GM19467 (cell line): Measurements from ENCODE around the gene FIGN.

Source experiments
- ATAC-seq: cut with Tn5 transposase; IDR thresholded peaks from one replicate; pipeline ENCODE4 v1.9.1; 2021; ENCODE audit warnings: mild to moderate bottlenecking, moderate library complexity; ENCODE audit not compliant: unreplicated experiment

The FIGN gene

DNA sequence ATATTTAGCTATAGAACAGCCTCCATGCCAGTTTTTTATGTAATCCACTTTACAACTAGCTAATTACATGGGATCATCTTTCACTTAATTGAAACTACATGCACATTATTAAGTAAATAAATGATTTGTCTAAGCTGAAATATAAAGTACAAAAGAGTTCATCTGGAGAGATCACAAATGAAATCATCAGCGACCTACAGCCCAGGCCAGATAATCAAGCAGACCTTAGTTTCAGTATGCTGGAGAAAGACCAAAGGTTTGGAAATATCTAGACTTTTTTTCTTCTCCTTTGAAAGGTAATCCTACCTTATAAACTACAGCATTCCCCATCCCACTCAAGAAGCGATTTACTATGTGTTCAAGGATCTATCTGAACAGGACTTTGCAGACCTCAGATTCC, 26.5 kb downstream of the FIGN start:
- no peak for ATAC-seq

GRCh38 chr2:163708265-163708664, 27.5 kb downstream of the FIGN start:
- ATAC-seq = no peak

GRCh38 chr2:163703386-163703785, 32.4 kb downstream of the FIGN start:
- ATAC-seq = no peak

DNA sequence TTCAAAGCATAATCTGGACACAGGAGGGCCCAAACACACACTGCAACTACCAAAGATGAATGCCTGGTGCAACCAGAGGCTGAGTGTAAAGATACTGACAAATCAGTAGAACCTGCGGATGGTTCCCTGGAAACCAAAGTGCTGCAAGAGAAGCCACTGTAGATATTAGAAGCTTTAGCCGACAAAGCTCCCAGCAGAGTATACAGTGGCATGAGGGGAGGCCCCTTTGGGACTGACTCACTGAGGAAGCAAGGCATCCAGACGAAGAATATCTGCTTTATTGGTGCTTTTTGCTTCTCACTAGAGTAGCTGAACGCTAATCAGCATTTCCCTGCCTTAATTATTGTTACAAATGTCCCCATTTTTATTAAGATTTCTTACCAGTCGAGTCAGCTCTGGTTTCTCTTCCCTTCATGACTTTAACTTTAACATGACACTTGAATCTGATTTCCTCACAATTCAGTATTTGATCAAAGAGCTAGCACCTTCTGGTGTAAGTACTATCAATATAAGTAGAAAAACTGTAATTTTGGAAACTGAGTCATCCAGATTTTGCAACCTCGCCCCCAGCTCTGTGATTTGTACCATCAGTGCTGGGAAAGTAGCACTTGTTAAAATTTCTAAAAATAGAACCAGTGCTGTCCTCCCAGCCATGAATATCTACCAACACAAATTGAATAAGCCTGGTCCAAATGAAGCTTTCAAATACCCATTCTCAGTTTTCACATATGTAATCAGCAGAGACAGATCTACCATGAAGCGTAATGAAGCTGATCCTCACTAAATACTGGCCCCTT, 34.2 kb downstream of the FIGN start:
- ATAC-seq = no peak

GRCh38 chr2:163698857-163699256, 37.0 kb downstream of the FIGN start:
- ATAC-seq = no peak

DNA sequence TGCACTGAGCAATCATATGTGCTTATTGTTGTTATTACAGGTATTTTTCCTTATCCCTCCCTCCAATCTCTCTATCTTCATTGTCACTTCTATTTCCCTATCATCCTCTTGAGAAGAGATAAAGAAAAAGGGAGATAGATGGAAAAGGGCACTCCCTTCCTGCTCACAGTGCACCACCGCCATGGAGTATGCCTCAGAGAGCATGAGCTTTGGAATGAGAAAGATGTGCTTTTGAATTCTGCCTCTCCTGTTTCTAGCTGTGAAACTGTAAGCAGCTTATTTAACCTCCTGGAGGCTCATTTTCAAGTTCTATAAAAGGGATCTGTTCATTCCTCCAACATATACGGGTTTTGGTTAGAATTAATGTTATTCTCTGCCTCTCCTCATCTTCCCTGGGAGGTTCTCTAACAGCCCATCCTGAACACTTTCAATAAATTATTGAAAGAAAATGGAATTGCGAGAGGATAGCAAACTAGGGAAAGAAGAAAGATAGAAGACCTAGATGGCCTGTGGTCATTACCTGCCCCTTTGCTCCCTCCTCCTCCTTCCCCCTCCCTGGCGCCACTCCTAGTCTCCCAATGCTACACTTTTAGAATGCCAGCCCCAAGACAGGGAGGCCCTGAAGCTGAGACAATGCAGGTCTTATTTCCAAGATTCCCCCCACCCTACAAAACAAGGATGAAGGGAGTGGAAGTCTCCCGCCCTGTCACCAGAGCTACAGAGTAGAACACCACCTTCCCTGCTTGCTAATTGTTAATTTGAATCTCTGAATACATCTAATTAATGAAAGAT, 37.8 kb downstream of the FIGN start:
- no peak for ATAC-seq

- ATAC-seq = no peak
Measured at GRCh38 chr2:163697429-163697828, 38.4 kb downstream of the FIGN start.

DNA sequence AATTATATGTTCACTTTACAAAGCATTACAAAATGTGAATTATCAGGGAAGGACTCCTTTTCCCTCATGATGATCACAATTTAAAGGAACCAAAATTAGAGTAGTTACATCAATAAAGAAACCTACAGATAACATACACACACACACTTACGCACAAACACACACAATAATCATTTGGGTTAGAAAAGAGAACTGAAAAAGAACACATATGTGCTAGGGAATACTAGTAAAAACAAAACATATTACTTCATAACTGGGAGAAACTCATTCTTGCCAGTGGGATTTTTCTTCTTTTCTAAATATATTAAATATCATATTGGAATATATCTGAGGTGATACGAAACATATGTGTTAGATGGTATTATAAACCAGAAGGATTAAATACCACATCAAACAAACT, 42.3 kb downstream of the FIGN start:
- ATAC-seq = no peak

- no peak for ATAC-seq
Measured at GRCh38 chr2:163692611-163693482, 43.0 kb downstream of the FIGN start.

DNA sequence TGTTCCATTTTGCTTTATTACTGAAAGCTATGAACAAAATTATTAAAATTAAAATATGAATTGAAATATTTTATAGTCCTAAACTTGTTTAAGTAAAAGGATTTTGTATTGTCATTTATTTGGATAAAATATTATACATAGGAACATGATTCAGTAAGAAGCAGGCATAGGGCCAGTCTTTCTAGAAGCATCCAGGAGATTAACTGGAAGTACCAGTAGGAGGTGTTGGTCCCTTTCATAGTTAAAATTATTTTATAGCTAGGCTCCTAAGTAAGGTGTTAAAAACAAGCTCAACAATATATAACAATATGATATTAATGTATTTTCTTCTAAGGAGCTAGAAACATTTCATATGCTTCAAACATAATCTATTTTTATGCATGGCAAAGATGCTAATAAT, 43.7 kb downstream of the FIGN start:
- no peak for ATAC-seq

DNA sequence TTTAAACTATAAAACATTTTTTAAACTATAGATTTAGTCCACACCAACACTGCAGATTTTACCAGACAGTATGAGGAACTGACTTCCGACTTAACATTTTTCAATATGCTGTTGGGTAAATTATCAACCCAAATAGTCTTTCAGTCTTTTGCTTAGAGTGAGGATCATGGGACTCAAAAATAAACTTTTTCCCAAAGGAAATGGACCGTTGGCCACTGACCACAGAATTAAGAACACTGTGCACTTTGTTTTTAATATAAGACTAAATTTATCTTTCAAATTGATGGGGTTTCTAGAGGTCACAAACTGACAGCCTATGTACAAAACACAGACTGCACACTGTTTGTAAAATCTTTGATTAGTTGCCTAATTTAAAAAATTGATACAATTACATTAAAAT, 44.9 kb downstream of the FIGN start:
- no peak for ATAC-seq

DNA sequence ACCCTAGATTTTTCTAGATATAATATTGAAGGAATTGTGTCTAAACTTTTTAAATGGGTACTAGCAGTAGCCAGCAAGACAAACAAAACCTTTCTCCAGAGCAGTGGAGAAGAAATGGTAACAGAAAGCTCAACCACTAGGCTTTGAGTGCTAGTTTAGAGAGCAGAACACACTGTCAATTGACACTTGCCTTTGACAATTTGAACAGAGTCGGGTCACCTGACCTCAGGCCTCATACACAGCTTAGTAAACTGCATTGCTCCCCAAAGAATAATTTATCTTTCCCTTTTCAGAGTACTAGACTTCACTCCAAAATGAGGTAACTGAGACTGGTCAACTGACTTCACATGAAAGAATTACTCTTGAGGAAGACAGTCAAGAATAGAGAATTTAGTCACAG, 48.6 kb downstream of the FIGN start:
- no peak for ATAC-seq

GRCh38 chr2:163686289-163686688, 49.5 kb downstream of the FIGN start:
- no peak for ATAC-seq

DNA sequence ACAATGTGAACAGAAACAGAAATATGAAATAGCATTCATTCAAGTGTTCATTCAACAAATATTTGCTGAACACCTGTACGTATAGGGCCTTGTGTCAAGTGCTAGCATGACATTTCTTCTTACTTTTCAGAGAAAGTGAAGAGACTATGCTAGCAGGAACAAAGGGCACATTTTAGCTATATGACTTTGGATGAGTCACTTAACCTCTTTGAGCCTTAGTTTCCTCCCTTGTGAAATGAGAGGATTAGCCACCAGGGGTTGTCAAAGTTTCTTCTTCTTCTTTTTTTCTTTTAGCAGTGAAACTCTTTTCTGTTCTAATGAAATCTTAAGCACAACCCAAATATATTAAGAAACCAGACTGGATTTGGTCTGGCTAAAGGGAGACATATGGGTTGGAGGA, 53.1 kb downstream of the FIGN start:
- no peak for ATAC-seq

- ATAC-seq = no peak
Measured at GRCh38 chr2:163681745-163682144, 54.1 kb downstream of the FIGN start.

DNA sequence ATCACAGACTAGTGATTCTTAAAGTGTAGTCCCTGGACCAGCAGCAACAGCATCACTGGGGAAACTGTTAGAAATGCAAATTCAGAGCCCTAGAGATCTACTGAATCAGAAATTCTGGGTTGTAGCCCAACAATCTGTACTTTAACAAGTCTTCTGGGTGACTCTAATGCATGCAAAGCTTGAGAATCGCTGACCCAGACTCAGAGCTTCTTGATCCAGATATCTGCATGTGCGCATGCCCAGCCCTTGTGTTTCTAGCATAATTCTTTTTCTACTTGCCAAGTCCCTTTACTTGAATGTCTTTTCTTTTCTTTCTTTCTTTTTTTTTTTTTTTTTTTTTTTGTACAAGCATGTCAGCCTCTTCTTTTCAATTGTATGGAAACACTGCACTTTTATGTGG, 60.4 kb downstream of the FIGN start:
- no peak for ATAC-seq

- no peak for ATAC-seq
Measured at GRCh38 chr2:163673522-163673921, 62.3 kb downstream of the FIGN start.

DNA sequence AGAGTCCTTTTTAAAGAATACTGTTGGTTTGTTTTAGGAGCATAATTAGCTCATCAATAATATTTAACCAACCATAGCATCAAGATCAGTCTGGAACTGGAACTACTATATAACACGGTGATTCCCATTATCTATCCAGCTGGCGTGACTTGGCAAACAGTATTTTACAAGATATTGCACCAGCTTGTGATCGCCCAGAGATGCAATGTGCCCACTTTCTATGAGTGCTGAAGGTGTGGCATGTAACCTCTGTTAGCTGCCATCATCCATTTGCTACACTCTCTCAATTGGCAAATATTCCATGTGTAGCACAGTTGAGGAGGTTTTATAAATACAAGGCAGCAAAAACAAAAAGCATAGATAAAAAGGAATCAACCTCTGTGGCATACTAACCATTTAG, 64.9 kb downstream of the FIGN start:
- no peak for ATAC-seq

DNA sequence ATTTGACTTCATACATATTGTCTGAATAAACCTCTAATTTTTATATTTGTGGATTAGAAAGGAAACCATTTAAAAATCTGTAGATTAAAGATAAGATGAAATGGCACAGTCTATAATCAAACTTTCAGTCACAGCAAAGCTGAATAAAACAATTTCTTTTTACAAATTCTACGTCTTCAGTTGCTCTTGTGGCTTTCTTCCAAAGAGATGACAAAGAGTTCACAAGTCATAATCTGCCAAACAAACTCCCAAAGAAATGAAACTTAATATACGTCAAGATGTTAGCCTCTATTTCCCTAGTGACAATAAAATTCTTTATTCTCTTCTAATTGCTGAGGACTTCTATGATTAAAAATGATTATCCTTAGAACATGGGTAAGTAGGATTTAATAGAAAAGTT, 66.3 kb downstream of the FIGN start:
- no peak for ATAC-seq

DNA sequence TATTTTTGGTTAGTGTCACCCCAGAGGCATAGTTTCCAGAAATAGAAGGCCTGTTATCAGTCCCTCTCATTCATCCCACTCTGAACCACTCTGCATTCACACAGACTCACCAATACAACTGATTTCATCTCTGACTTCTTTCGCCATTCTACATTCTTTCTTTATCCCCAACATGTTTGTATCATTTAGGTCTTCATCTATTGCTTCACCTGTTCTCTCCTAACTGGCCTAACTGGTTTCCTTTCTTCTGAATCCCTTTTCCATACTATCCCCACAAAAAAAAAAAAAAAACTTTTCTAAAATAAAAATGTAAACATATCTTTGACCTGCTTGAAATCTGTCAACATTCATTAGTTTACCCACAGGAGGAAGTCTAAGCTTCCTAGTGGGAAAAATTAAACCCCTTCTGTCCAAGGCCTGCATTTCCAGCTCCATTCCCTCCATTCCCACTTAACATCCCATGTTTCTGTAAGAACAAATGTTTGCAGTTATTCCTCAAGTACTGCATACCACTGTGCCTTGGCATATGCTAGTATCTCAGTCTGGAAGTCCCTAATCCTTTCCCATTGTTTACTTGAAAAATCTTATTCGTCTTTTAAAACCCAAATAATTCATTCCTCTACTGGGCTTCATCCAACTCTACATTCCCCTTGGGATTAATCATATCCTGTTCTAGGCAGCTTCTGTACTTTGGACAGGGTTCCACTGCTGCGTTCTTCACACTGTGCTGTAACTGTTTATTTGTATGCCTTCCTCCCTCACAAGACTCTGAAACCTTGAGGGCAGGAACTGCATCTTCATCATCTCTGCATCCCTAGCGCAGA, 68.5 kb downstream of the FIGN start:
- ATAC-seq = no peak

DNA sequence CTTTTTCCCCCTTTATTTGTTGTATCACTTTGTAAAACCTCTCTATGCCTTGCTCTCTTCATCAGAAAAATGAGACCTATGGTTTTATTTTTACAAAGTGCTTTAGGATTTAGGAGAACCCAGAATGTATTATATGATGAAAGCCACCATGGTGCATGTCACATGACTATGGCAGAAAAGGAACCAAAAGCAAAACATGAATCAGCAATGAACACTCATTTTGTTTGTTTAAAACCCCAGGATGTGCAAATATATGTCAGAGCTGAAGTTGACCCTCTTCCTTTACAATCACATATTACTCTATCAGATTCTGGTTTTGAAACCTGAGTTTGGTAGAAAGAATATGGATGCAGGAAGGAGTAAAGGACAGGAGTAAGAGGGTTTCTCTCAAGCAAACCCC, 70.0 kb downstream of the FIGN start:
- no peak for ATAC-seq
